GM12892 (cell line): ENCODE results near the gene MALAT1.

Experiments used
- DNase-seq: peaks from one replicate; pipeline ENCODE4 v3.0.0; 2011; ENCODE audit not compliant: insufficient read length
- FAIRE-seq: peaks from 2 replicates; lab custom pipeline; 2011; peaks lifted over from hg19 to GRCh38; lab: Jason Lieb, UNC
- POLR2A ChIP-seq: IDR thresholded peaks from 2 replicates; pipeline ENCODE4 v1.6.1; 2011; ENCODE audit warnings: low read depth, low read length, control low read depth
- POLR2AphosphoS5 ChIP-seq: IDR thresholded peaks from 2 replicates; pipeline ENCODE4 v1.6.1; 2011; ENCODE audit warnings: low read depth, low read length, control low read depth
- TAF1 ChIP-seq: IDR thresholded peaks from 2 replicates; pipeline ENCODE4 v1.6.1; 2011; ENCODE audit warnings: low read depth, mild to moderate bottlenecking, control low read depth, low read length, borderline replicate concordance

MALAT1 gene

DNA sequence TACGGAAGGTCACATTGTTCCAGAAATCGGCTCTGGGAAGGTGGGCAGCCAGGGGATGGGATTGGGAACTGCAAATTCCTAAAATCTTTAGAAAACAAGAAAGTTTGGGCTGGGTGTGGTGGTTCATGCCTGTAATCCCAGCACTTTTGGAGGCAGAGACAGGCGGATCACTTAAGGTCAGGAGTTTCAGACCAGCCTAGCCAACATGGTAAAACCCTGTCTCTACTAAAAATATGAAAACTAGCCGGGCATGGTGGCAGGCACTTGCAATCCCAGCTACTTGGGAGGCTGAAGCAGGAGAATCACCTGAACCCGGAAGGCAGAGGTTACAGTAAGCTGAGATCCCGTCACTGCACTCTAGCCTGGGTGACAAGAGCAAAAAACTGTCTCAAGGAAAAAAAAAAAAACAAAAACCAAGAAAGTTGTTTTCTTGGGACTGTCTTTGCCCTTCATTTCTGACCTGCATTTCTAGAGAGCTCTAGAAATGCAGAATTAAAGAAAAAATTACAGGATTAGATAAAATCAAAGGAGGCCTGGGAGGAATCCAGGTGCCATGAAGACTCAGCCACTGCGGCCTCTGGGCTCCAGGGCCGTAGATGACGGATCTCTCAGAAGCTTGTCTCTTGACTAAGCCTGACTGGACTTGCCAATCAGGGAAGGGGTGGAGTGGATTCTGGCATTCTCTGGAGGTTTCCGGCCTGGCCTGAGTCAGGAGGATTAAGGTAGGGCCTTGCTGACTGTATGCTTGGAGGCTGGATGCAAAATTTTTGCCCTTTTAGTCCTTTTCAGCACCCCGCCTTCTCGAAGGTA is 5.3 kb upstream of the MALAT1 start:
- FAIRE-seq (peak; percentile 72), DNase-seq (no peak)
- no peak for TF ChIP-seq TAF1
- TF ChIP-seq POLR2A, result peak; percentile 73
- peak; percentile 83 for TF ChIP-seq POLR2AphosphoS5

DNA sequence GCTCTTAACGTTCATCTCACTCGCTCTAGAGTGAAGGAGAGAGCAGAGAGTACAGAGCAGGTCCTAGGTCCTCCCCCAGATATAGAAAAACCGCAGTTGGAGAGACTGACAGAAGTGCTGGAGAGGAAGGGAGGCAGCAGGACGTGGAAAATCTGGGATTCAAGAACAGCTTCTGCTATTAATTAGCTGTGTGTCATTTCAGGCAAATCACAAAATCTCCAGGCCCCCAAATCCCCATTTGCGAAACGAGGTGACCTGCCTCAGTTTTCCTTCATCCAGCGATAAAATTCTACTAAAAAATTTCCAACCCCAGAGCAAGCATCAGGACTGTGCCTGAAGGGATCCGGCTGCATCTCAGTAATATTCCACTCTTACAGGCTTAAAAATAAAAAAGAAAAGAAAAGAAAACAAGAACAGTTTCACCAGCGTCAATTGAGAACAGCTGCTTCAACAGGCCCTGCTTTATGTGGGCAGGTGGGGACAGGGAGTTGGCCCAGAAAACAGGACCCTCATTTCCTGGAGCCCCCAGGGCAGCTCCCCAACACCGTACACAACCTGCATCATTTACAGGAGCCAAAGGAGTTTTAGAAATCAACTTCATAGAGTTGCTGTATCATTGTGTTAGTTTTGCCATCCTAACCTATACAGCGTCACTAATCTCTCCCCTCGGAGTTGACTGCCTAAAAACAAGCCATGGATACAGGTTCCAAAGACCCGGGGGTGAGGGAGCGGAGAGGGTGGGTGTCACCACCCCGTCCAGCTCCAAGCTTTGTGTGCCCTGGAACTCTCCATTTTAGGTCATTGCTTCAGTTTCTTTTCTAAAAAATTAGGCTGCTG is 2.3 kb upstream of the MALAT1 start:
- DNase-seq (no peak), FAIRE-seq (peak; percentile 54)
- TF ChIP-seq POLR2A (no peak), POLR2AphosphoS5 (no peak), TAF1 (no peak)

DNA sequence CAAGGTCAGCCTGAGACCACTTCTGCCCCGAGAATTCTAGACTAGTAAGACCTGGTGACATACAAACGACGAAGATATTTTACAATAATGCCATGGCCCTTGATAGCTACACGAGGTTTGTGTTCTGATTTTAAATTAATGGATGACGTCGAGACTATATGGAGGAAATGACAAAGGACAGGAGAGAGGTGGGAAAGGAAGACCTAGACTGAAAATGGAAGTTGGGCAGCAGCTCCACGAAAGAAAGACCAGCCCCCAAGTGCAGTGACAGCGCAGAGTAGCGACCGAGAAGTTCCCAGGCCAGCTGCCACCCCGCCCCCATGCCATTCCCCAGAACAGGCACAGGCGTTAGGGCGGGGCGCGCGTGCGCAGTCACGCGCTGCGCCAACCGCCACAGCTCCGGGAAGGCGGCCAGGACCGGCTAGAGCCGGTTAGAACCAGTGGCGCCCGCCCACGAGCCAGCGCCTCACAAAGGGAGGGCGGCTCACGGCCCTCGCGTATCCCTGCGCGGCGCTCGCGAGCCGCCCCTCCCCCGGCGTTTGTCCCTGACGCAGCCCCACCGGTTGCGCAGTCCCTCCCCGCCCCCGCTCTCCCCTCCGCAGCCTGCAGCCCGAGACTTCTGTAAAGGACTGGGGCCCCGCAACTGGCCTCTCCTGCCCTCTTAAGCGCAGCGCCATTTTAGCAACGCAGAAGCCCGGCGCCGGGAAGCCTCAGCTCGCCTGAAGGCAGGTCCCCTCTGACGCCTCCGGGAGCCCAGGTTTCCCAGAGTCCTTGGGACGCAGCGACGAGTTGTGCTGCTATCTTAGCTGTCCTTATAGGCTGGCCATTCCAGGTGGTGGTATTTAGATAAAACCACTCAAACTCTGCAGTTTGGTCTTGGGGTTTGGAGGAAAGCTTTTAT is 1.5 kb upstream of the MALAT1 start:
- TF ChIP-seq TAF1, result peak; percentile 92
- TF ChIP-seq POLR2A, result peak; percentile 66
- TF ChIP-seq POLR2AphosphoS5, result peak; percentile 83; the same call in 1 of the 2 replicates
- FAIRE-seq, result peak; percentile 99
- peak; percentile 67 for DNase-seq

DNA sequence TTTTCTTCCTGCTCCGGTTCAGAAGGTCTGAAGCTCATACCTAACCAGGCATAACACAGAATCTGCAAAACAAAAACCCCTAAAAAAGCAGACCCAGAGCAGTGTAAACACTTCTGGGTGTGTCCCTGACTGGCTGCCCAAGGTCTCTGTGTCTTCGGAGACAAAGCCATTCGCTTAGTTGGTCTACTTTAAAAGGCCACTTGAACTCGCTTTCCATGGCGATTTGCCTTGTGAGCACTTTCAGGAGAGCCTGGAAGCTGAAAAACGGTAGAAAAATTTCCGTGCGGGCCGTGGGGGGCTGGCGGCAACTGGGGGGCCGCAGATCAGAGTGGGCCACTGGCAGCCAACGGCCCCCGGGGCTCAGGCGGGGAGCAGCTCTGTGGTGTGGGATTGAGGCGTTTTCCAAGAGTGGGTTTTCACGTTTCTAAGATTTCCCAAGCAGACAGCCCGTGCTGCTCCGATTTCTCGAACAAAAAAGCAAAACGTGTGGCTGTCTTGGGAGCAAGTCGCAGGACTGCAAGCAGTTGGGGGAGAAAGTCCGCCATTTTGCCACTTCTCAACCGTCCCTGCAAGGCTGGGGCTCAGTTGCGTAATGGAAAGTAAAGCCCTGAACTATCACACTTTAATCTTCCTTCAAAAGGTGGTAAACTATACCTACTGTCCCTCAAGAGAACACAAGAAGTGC is 661 bp upstream of the MALAT1 start:
- TF ChIP-seq TAF1 (peak; percentile 78; the same call in 1 of the 2 replicates), POLR2AphosphoS5 (no peak), POLR2A (0 out of 2 replicates have a peak, but pooled peaks have one; percentile 33)
- peak; percentile 48 for FAIRE-seq
- no peak for DNase-seq

DNA sequence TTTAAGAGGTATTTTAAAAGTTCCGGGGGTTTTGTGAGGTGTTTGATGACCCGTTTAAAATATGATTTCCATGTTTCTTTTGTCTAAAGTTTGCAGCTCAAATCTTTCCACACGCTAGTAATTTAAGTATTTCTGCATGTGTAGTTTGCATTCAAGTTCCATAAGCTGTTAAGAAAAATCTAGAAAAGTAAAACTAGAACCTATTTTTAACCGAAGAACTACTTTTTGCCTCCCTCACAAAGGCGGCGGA is 193 bp upstream of the MALAT1 start:
- no peak for DNase-seq
- FAIRE-seq, result no peak
- TF ChIP-seq POLR2AphosphoS5, result no peak
- no peak for TF ChIP-seq POLR2A
- no peak for TF ChIP-seq TAF1

DNA sequence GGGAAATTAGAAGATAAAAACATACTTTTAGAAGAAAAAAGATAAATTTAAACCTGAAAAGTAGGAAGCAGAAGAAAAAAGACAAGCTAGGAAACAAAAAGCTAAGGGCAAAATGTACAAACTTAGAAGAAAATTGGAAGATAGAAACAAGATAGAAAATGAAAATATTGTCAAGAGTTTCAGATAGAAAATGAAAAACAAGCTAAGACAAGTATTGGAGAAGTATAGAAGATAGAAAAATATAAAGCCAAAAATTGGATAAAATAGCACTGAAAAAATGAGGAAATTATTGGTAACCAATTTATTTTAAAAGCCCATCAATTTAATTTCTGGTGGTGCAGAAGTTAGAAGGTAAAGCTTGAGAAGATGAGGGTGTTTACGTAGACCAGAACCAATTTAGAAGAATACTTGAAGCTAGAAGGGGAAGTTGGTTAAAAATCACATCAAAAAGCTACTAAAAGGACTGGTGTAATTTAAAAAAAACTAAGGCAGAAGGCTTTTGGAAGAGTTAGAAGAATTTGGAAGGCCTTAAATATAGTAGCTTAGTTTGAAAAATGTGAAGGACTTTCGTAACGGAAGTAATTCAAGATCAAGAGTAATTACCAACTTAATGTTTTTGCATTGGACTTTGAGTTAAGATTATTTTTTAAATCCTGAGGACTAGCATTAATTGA is 1.0 kb downstream of the MALAT1 start:
- FAIRE-seq (no peak), DNase-seq (no peak)
- no peak for TF ChIP-seq TAF1
- TF ChIP-seq POLR2A, result no peak
- TF ChIP-seq POLR2AphosphoS5, result no peak

DNA sequence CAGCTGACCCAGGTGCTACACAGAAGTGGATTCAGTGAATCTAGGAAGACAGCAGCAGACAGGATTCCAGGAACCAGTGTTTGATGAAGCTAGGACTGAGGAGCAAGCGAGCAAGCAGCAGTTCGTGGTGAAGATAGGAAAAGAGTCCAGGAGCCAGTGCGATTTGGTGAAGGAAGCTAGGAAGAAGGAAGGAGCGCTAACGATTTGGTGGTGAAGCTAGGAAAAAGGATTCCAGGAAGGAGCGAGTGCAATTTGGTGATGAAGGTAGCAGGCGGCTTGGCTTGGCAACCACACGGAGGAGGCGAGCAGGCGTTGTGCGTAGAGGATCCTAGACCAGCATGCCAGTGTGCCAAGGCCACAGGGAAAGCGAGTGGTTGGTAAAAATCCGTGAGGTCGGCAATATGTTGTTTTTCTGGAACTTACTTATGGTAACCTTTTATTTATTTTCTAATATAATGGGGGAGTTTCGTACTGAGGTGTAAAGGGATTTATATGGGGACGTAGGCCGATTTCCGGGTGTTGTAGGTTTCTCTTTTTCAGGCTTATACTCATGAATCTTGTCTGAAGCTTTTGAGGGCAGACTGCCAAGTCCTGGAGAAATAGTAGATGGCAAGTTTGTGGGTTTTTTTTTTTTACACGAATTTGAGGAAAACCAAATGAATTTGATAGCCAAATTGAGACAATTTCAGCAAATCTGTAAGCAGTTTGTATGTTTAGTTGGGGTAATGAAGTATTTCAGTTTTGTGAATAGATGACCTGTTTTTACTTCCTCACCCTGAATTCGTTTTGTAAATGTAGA is 1.7 kb downstream of the MALAT1 start:
- TF ChIP-seq TAF1 (no peak), POLR2AphosphoS5 (peak; percentile 99), POLR2A (peak; percentile 99)
- DNase-seq (no peak), FAIRE-seq (peak; percentile 5)

DNA sequence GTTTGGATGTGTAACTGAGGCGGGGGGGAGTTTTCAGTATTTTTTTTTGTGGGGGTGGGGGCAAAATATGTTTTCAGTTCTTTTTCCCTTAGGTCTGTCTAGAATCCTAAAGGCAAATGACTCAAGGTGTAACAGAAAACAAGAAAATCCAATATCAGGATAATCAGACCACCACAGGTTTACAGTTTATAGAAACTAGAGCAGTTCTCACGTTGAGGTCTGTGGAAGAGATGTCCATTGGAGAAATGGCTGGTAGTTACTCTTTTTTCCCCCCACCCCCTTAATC is 2.3 kb downstream of the MALAT1 start:
- FAIRE-seq (no peak), DNase-seq (no peak)
- TF ChIP-seq POLR2A (no peak), POLR2AphosphoS5 (peak; percentile 44)

DNA sequence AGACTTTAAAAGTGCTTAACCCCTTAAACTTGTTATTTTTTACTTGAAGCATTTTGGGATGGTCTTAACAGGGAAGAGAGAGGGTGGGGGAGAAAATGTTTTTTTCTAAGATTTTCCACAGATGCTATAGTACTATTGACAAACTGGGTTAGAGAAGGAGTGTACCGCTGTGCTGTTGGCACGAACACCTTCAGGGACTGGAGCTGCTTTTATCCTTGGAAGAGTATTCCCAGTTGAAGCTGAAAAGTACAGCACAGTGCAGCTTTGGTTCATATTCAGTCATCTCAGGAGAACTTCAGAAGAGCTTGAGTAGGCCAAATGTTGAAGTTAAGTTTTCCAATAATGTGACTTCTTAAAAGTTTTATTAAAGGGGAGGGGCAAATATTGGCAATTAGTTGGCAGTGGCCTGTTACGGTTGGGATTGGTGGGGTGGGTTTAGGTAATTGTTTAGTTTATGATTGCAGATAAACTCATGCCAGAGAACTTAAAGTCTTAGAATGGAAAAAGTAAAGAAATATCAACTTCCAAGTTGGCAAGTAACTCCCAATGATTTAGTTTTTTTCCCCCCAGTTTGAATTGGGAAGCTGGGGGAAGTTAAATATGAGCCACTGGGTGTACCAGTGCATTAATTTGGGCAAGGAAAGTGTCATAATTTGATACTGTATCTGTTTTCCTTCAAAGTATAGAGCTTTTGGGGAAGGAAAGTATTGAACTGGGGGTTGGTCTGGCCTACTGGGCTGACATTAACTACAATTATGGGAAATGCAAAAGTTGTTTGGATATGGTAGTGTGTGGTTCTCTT is 2.8 kb downstream of the MALAT1 start:
- peak; percentile 91 for TF ChIP-seq POLR2A
- no peak for TF ChIP-seq TAF1
- peak; percentile 94 for TF ChIP-seq POLR2AphosphoS5
- no peak for DNase-seq
- FAIRE-seq, result no peak

DNA sequence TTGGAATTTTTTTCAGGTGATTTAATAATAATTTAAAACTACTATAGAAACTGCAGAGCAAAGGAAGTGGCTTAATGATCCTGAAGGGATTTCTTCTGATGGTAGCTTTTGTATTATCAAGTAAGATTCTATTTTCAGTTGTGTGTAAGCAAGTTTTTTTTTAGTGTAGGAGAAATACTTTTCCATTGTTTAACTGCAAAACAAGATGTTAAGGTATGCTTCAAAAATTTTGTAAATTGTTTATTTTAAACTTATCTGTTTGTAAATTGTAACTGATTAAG is 3.4 kb downstream of the MALAT1 start:
- no peak for TF ChIP-seq POLR2A
- TF ChIP-seq TAF1, result no peak
- no peak for TF ChIP-seq POLR2AphosphoS5
- DNase-seq (no peak), FAIRE-seq (no peak)
